K562 (cell line): Measurements from ENCODE around the gene ATP6V0E1. TPM values are rescaled to one million over a fixed set of nuclear protein-coding genes. Genes with fewer than 3 reads are reported as not detected.

Source experiments
- ATAC-seq: fragments of 200-7000 bp; cut with Tn5 transposase; 3 replicates; pipeline ENCODE4 v1.9.1; 2020; ENCODE audit warnings: moderate library complexity
- BruUV-seq: library from RNA; stranded (reverse); fragments of 400-500 nt; replicated peaks from 2 replicates; lab custom pipeline; 2021; lab: Mats Ljungman, UMichigan
- CTCF ChIA-PET: fragments of 300-600 bp; formaldehyde crosslinking; extraction: SDS; loops from one replicate; lab custom pipeline; 2021; ENCODE audit warnings: low intra/inter-chr PET ratio; lab: Yijun Ruan, JAX
- POLR2A ChIA-PET: fragments of 300-600, 350-650 bp; sonication (Branson Sonifier 250); formaldehyde crosslinking; extraction: SDS; loops from one replicate; lab custom pipeline; 2021; ENCODE audit warnings: antibody characterized with exemption, inconsistent platforms; lab: Yijun Ruan, JAX
- DNase-seq, 4 experiments: peaks; one replicate each; pipeline versions ENCODE4 v3.0.0 to v3.0.0-alpha.2; 2011 to 2018; ENCODE audit warnings: low spot score in 3 of 4, mixed read lengths in 3 of 4; ENCODE audit errors: extremely low read depth in 1 of 4
- FAIRE-seq: peaks from 2 replicates; lab custom pipeline; 2011; peaks lifted over from hg19 to GRCh38; lab: Jason Lieb, UNC
- H2AFZ ChIP-seq: 2 replicates; pipeline ENCODE4 v1.6.0; 2011; ENCODE audit warnings: low read depth, low read length, control low read depth, inconsistent platforms
- H3K27ac ChIP-seq: fragments of 200-600 bp; 3 replicates; pipeline ENCODE4 v1.8.0; 2011; ENCODE audit warnings: low read depth, mild to moderate bottlenecking, control low read depth, inconsistent platforms, low read length, moderate library complexity, mixed read lengths; ENCODE audit errors: extremely low read depth
- H3K27me3 ChIP-seq, 2 experiments: fragments of 300-600 bp in 1 of 2; 2 replicates in 1 of 2; 3 replicates in 1 of 2; pipeline versions ENCODE4 v1.6.0 to v1.8.0; 2011; ENCODE audit warnings: inconsistent platforms in 2 of 2, low read length in 2 of 2, mild to moderate bottlenecking in 1 of 2, mixed read lengths in 1 of 2, moderate library complexity in 1 of 2; ENCODE audit not compliant: control insufficient read depth in 2 of 2, insufficient read depth in 2 of 2
- H3K36me3 ChIP-seq: fragments of 300-600 bp; 3 replicates; pipeline ENCODE4 v1.8.0; 2011; ENCODE audit warnings: mild to moderate bottlenecking, low read length, inconsistent platforms; ENCODE audit not compliant: control insufficient read depth, insufficient read depth
- H3K4me1 ChIP-seq, 2 experiments: fragments of 200-600 bp in 1 of 2; replicated peaks in 1 of 2; 2 replicates in 1 of 2; 3 replicates in 1 of 2; pipeline versions ENCODE4 v1.5.1 to v1.8.0; 2011; ENCODE audit warnings: inconsistent platforms in 2 of 2, low read length in 2 of 2, mild to moderate bottlenecking in 1 of 2, mixed read lengths in 1 of 2, moderate library complexity in 1 of 2; ENCODE audit not compliant: control insufficient read depth in 2 of 2, insufficient read depth in 2 of 2
- H3K4me2 ChIP-seq: 2 replicates; pipeline ENCODE4 v1.6.1; 2011; ENCODE audit warnings: low read length, control low read depth, inconsistent platforms, mixed read lengths; ENCODE audit not compliant: insufficient read depth
- H3K4me3 ChIP-seq: fragments of 200-600 bp; sonication (generic), shearing (Covaris generic); 2 replicates; pipeline ENCODE4 v1.5.1; 2016; ENCODE audit warnings: control low read depth, inconsistent platforms
- H3K79me2 ChIP-seq: fragments of 200-600 bp; 3 replicates; pipeline ENCODE4 v1.8.0; 2011; ENCODE audit warnings: low read length, inconsistent platforms; ENCODE audit not compliant: control insufficient read depth, insufficient read depth
- H3K9ac ChIP-seq, 2 experiments: 2 replicates each; pipeline versions ENCODE4 v1.6.0 to v1.6.1; 2011; ENCODE audit warnings: low read depth in 2 of 2, low read length in 2 of 2, control low read depth in 1 of 2, inconsistent platforms in 1 of 2, mild to moderate bottlenecking in 1 of 2, mixed read lengths in 1 of 2; ENCODE audit not compliant: insufficient read depth in 1 of 2
- H3K9me1 ChIP-seq: one replicate; pipeline ENCODE4 v1.6.0; 2011; ENCODE audit warnings: inconsistent platforms, mild to moderate bottlenecking, low read length, moderate library complexity; ENCODE audit not compliant: control insufficient read depth, insufficient read depth
- H3K9me3 ChIP-seq: replicated peaks from 2 replicates; pipeline ENCODE4 v1.5.1; 2011; ENCODE audit warnings: low read depth, low read length, inconsistent platforms; ENCODE audit not compliant: control insufficient read depth, insufficient read depth
- H4K20me1 ChIP-seq: replicated peaks from 2 replicates; pipeline ENCODE4 v1.6.1; 2011; ENCODE audit warnings: low read length, inconsistent platforms, mixed read lengths; ENCODE audit not compliant: control insufficient read depth, insufficient read depth
- EGR1 ChIP-seq: fragments of 450-650 bp; conservative IDR thresholded peaks from 2 replicates; pipeline ENCODE4 v1.6.1; 2017; ENCODE audit warnings: mild to moderate bottlenecking
- ELF1 ChIP-seq: fragments of 200-800 bp; sonication (Bioruptor generic); IDR thresholded peaks from 2 replicates; pipeline ENCODE4 v1.6.1; 2016; ENCODE audit warnings: missing genetic modification characterization, missing compliant biosample characterization
- FOXK1 ChIP-seq: sonication (generic); formaldehyde crosslinking; IDR thresholded peaks from 2 replicates; pipeline ENCODE4 v1.8.0; 2022; ENCODE audit warnings: missing genetic modification reagents, mild to moderate bottlenecking, borderline replicate concordance
- GMEB1 ChIP-seq: fragments of 250-450 bp; sonication (Bioruptor Pico); IDR thresholded peaks from 2 replicates; pipeline ENCODE4 v1.4.0; 2020; ENCODE audit warnings: mild to moderate bottlenecking
- MIER1 ChIP-seq: fragments of 450-650 bp; IDR thresholded peaks from 2 replicates; pipeline ENCODE4 v1.6.1; 2016; ENCODE audit warnings: antibody characterized with exemption, mild to moderate bottlenecking, low read depth
- NCOA1 ChIP-seq: fragments of 450-650 bp; IDR thresholded peaks from 2 replicates; pipeline ENCODE4 v1.6.1; 2016; ENCODE audit warnings: low read depth
- NFYB ChIP-seq: IDR thresholded peaks from 2 replicates; pipeline ENCODE4 v1.6.1; 2011; ENCODE audit warnings: mild to moderate bottlenecking, moderate library complexity; ENCODE audit not compliant: insufficient read length; ENCODE audit errors: extremely low read depth
- POLR2G ChIP-seq: fragments of 200-400 bp; formaldehyde crosslinking; IDR thresholded peaks from 2 replicates; pipeline ENCODE4 v1.6.1; 2017; ENCODE audit warnings: low read depth, mild to moderate bottlenecking, antibody characterized with exemption, low read length, moderate library complexity
- PRDM10 ChIP-seq: fragments of 450-650 bp; IDR thresholded peaks from 2 replicates; pipeline ENCODE4 v1.6.1; 2018; ENCODE audit not compliant: partially characterized antibody
- RNF2 ChIP-seq: sonication (generic); IDR thresholded peaks from 2 replicates; pipeline ENCODE4 v1.6.1; 2016
- SRSF1 ChIP-seq: fragments of 200-400 bp; formaldehyde crosslinking; IDR thresholded peaks from 2 replicates; pipeline ENCODE4 v1.6.1; 2017; ENCODE audit warnings: mild to moderate bottlenecking, low read depth, low read length, moderate library complexity
- ZKSCAN8 ChIP-seq: fragments of 200-800 bp; sonication (Bioruptor generic); IDR thresholded peaks from 2 replicates; pipeline ENCODE4 v1.6.1; 2016; ENCODE audit warnings: missing genetic modification characterization, missing compliant biosample characterization
- ZNF274 ChIP-seq: IDR thresholded peaks from 2 replicates; pipeline ENCODE4 v1.6.1; 2011; ENCODE audit warnings: low read depth, mild to moderate bottlenecking, low read length, moderate library complexity, borderline replicate concordance
- ZNF41 ChIP-seq: fragments of 250-450 bp; sonication (Bioruptor Pico); conservative IDR thresholded peaks from 2 replicates; pipeline ENCODE4 v1.4.0; 2020; ENCODE audit warnings: mild to moderate bottlenecking
- ZNF75A ChIP-seq: fragments of 450-650 bp; formaldehyde crosslinking; IDR thresholded peaks from 2 replicates; pipeline ENCODE4 v1.4.0; 2020; ENCODE audit warnings: mild to moderate bottlenecking
- WGBS: fragments of 100-300 bp; shearing (Covaris generic); methylation state at CpG from one replicate; pipeline ENCODE4 v1.1.6; 2016; ENCODE audit warnings: low coverage, mixed read lengths; ENCODE audit not compliant: insufficient coverage; ENCODE audit errors: missing lambda C conversion rate; 5-methylcytosine and 5-hydroxymethylcytosine counted together
- in situ Hi-C: fragments of 300-500 bp; cut with MboI; formaldehyde crosslinking; loops from 4 replicates; pipeline ENCODE4 v1.15.0; 2018; ENCODE audit warnings: inconsistent platforms, mixed read lengths
- intact Hi-C: fragments of 100-400 bp; cut with micrococcal nuclease; formaldehyde crosslinking; loops from 2 replicates; pipeline ENCODE4 v1.14.2; 2022
- polyA plus RNA-seq, 8 experiments: library from polyadenylated mRNA; depleted of rRNA in 4 of 8; stranded (reverse) in 5 of 8; unstranded in 3 of 8; fragments of >200 nt; fragmentation: Nextera tagmentation in 2 of 8; fragmentation: Illumina TruSeq in 1 of 8; extraction: Ambion mirVana in 2 of 8; extraction: Trizol in 1 of 8; gene quantifications; 2 replicates each; pipeline versions ENCODE4 v1.2.1 to v1.2.3, GENCODE V29; 2011 to 2014; ENCODE audit warnings: inconsistent platforms in 1 of 8, missing spikeins in 1 of 8
- total RNA-seq, 7 experiments: library from RNA; depleted of rRNA in 6 of 7; stranded (reverse); fragments of >200 nt in 6 of 7; fragmentation: Illumina TruSeq in 2 of 7; extraction: Trizol in 2 of 7; gene quantifications; 2 replicates each; pipeline versions ENCODE4 v1.2.1 to v1.2.3, GENCODE V29; 2011 to 2021; ENCODE audit warnings: low replicate concordance in 1 of 7

Gene ATP6V0E1
- total and polyA plus RNA-seq, 9 of the 15 experiments (the other 6 are each of a cell fraction or from before 2014, with no cell fraction given): 63.8 to 395 (median 112) TPM

- no peaks in the 10 kb centered on the region for H3K9me3 ChIP-seq
- H3K27ac ChIP-seq: peak overlapping the region; percentile 96
- ChIA-PET CTCF (interaction anchor here (0.7 kb wide), 1 partner anchor 650 kb away, joined by 3 read pairs; no protein-coding TSS in a partner anchor), POLR2A (interaction anchor here (0.5 to 1.8 kb wide), 8 partner anchors 9 to 852 kb away, joined by 3 to 7 read pairs (median 4); partner anchors contain the start of gene ATP6V0E1)
- TSS peak; percentile 82 for BruUV-seq
- no peaks in the 10 kb centered on the region for H4K20me1 ChIP-seq
- peak overlapping the region; percentile 97 for H2AFZ ChIP-seq
- FAIRE-seq: peak; percentile 90
- H3K4me2 ChIP-seq: peak overlapping the region; percentile 94
- no peaks in the 10 kb centered on the region for H3K27me3 ChIP-seq
- peak; percentile 95 for ATAC-seq
- intact Hi-C loops (loop anchor here (1.0 to 2.0 kb wide), 3 partner anchors 36 to 87 kb away; partner anchors contain the start of gene BNIP1), in situ Hi-C loops (no loop called here)
- H3K4me1 ChIP-seq: peaks cover 10% of the 10 kb centered on the region in 2 experiments; a peak in 3 of 5 replicates
- peaks cover 17% of the 10 kb centered on the region for H3K79me2 ChIP-seq
- peak; percentile 98 to 99 (median 98) for DNase-seq
- peak overlapping the region; percentile 91 to 93 for H3K9ac ChIP-seq
- peak overlapping the region; percentile 99 for H3K4me3 ChIP-seq
- H3K36me3 ChIP-seq: no peaks in the 10 kb centered on the region
- H3K9me1 ChIP-seq: no peaks in the 10 kb centered on the region
- WGBS: 1% methylated on average over 35 of the region's 38 CpGs
- TF ChIP-seq FOXK1 (CRISPR knock-in tag): no peak
- 0 out of 2 replicates have a peak, but pooled peaks have one; percentile 10 for TF ChIP-seq RNF2
- TF ChIP-seq SRSF1: no peak
- TF ChIP-seq ZNF41 (CRISPR knock-in tag): no peak
- TF ChIP-seq GMEB1 (CRISPR knock-in tag): 0 out of 2 replicates have a peak, but pooled peaks have one; percentile 5
- TF ChIP-seq NCOA1: no peak
- TF ChIP-seq MIER1: no peak
- TF ChIP-seq ZNF274: no peak
- no peak for TF ChIP-seq ZNF75A (CRISPR knock-in tag)
- no peak for TF ChIP-seq ZKSCAN8
- TF ChIP-seq PRDM10: peak; percentile 94
- TF ChIP-seq EGR1: peak; percentile 59
- peak; percentile 83 for TF ChIP-seq ELF1 (tag)
- peak; percentile 66 for TF ChIP-seq POLR2G
- peak; percentile 74 for TF ChIP-seq NFYB
Measured at GRCh38 chr5:173057062-173057924, 73.7 kb downstream of the ATP6V0E1 start.
